GM23248 (cell line): Measurements from ENCODE around the gene MXD1.

ENCODE experiments used
- EZH2 ChIP-seq: fragments of 200-600 bp; sonication (generic); IDR thresholded peaks from 2 replicates; pipeline ENCODE4 v1.6.1; 2018; ENCODE audit warnings: antibody characterized with exemption, mild to moderate bottlenecking; ENCODE audit not compliant: insufficient read depth, poor library complexity, severe bottlenecking
- EZH2phosphoT487 ChIP-seq: fragments of 200-600 bp; sonication (generic); IDR thresholded peaks from 2 replicates; pipeline ENCODE4 v1.6.1; 2018; ENCODE audit warnings: antibody characterized with exemption, moderate library complexity, mild to moderate bottlenecking, low read depth; ENCODE audit not compliant: insufficient read depth

DNA sequence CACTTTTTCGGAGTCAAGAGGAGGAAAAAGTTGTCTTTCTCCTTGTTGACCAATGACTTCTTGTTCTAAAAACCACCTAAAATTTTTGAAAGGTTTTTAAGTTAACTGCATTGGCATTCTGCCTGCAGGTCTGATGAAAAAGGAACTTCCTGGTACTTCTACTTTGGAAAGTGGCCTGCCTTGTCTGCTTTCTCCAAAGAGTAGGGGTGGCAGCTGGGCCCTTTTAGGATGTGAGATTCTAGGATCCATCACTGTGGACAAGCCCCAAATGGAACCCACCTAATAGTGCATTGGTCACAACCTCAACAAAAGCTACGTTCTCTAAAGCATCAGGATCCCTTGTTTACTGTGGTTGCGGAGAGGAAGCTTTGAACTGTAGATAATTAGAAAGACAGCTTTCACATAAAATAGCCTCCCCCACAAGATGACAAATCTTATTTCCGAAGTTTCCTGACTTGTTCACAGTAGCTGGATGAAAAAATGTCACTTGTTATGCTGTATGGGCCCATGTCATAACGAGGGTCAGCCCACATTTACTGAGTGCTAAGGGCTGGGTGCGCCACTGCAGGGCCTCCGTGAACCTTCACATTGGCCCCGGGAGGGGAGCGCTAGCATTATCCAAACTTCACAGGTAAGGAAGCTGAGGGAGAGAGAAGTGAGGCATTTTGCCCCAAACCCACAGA, 29.1 kb downstream of the MXD1 start:
- TF ChIP-seq EZH2 (no peak), EZH2phosphoT487 (no peak)
